Hematopoietic multipotent progenitor cell treated with erythropoietin and hydrocortisone succinate and interleukin-3 and kit ligand, for 15 days (in vitro differentiated cells): ENCODE results near the gene TMEM50A.
"Not testable (repeated sequence)": the region's sequence is repeated elsewhere in the genome, so short reads cannot be mapped to it uniquely, and the experiment has no call there.

Source experiments
- DNase-seq: peaks from one replicate; pipeline ENCODE4 v3.0.0-alpha.2; 2015; ENCODE audit warnings: low spot score

Gene TMEM50A

GRCh38 chr1:25387096-25387495 lies 49.0 kb downstream of the TMEM50A start:
- DNase-seq = not testable (repeated sequence)

- not testable (repeated sequence) for DNase-seq
Observed at GRCh38 chr1:25388691-25389090, 50.6 kb downstream of the TMEM50A start.

- DNase-seq = not testable (repeated sequence)
Observed at GRCh38 chr1:25389721-25390120, 51.6 kb downstream of the TMEM50A start.

GRCh38 chr1:25392841-25393240 lies 54.7 kb downstream of the TMEM50A start:
- no peak for DNase-seq

GRCh38 chr1:25397549-25397948 lies 59.4 kb downstream of the TMEM50A start:
- DNase-seq = not testable (repeated sequence)

- not testable (repeated sequence) for DNase-seq
Observed at GRCh38 chr1:25398079-25398478, 59.9 kb downstream of the TMEM50A start.

GRCh38 chr1:25402947-25403803 lies 65.0 kb downstream of the TMEM50A start:
- not testable (repeated sequence) for DNase-seq

GRCh38 chr1:25405731-25406305 lies 67.7 kb downstream of the TMEM50A start:
- not testable (repeated sequence) for DNase-seq

- peak; percentile 61 for DNase-seq
Observed at GRCh38 chr1:25409641-25410427, 71.7 kb downstream of the TMEM50A start.
